HL-60 (cell line): Measurements from ENCODE around the gene AIRE.

Experiments used
- CTCF ChIP-seq: IDR thresholded peaks from one replicate; pipeline ENCODE4 v1.5.1; 2011; ENCODE audit warnings: low read length, control low read depth, inconsistent platforms; ENCODE audit not compliant: insufficient read depth
- GABPA ChIP-seq: IDR thresholded peaks from 2 replicates; pipeline ENCODE4 v1.6.1; 2012; ENCODE audit warnings: low read depth
- POLR2AphosphoS5 ChIP-seq: IDR thresholded peaks from 2 replicates; pipeline ENCODE4 v1.6.1; 2012; ENCODE audit warnings: low read depth
- REST ChIP-seq: IDR thresholded peaks from 2 replicates; pipeline ENCODE4 v1.6.1; 2012; ENCODE audit warnings: low read depth; ENCODE audit not compliant: insufficient replicate concordance
- SPI1 ChIP-seq: IDR thresholded peaks from 2 replicates; pipeline ENCODE4 v1.6.1; 2012; ENCODE audit warnings: low read depth, mild to moderate bottlenecking, borderline replicate concordance

GRCh38 chr21:44290327-44291077 is 4.8 kb downstream of the AIRE start:
- TF ChIP-seq CTCF: no peak
- TF ChIP-seq POLR2AphosphoS5: no peak
- no peak for TF ChIP-seq SPI1
- no peak for TF ChIP-seq REST
- TF ChIP-seq GABPA: no peak
